T-helper 22 cell (primary cell): ENCODE results near the gene FARSB.

Source experiments
- DNase-seq: peaks from one replicate; pipeline ENCODE4 v3.0.0-alpha.2; 2020; ENCODE audit warnings: low read depth

The FARSB gene

GRCh38 chr2:222548992-222549391 lies 106.9 kb downstream of the FARSB start:
- DNase-seq = no peak

- no peak for DNase-seq
Measured at GRCh38 chr2:222547083-222547482, 108.8 kb downstream of the FARSB start.

- DNase-seq = no peak
Measured at GRCh38 chr2:222545823-222546795, 109.8 kb downstream of the FARSB start.

GRCh38 chr2:222544661-222545060 lies 111.2 kb downstream of the FARSB start:
- DNase-seq = no peak

- DNase-seq = no peak
Measured at GRCh38 chr2:222538535-222538934, 117.4 kb downstream of the FARSB start.

- no peak for DNase-seq
Measured at GRCh38 chr2:222535477-222535876, 120.4 kb downstream of the FARSB start.

GRCh38 chr2:222532315-222532714 lies 123.6 kb downstream of the FARSB start:
- no peak for DNase-seq

GRCh38 chr2:222526480-222527277 lies 129.2 kb downstream of the FARSB start:
- no peak for DNase-seq

GRCh38 chr2:222525811-222526210 lies 130.1 kb downstream of the FARSB start:
- no peak for DNase-seq

GRCh38 chr2:222523783-222524544 lies 131.9 kb downstream of the FARSB start:
- DNase-seq = no peak

GRCh38 chr2:222522082-222522481 lies 133.8 kb downstream of the FARSB start:
- no peak for DNase-seq

- no peak for DNase-seq
Measured at GRCh38 chr2:222521099-222521498, 134.8 kb downstream of the FARSB start.
